GM12875 (cell line): ENCODE results near the gene WDR88.

Experiments
- H3K4me3 ChIP-seq: one replicate; pipeline ENCODE4 v1.5.1; 2011; ENCODE audit warnings: low read depth, low read length, control low read depth
- CTCF ChIP-seq: IDR thresholded peaks from 2 replicates; pipeline ENCODE4 v1.5.1; 2011; ENCODE audit warnings: low read depth, mild to moderate bottlenecking, control low read depth, inconsistent platforms, low read length, moderate library complexity, borderline replicate concordance; ENCODE audit not compliant: insufficient read depth

Gene WDR88

GRCh38 chr19:33167438-33167837 lies 35.5 kb downstream of the WDR88 start:
- no peak for TF ChIP-seq CTCF
- H3K4me3 ChIP-seq = no peak overlapping the region

- no peak overlapping the region for H3K4me3 ChIP-seq
- TF ChIP-seq CTCF = no peak
These were observed 36.6 kb downstream of the WDR88 start for GRCh38 chr19:33168528-33168927.

- no peak for TF ChIP-seq CTCF
- no peak overlapping the region for H3K4me3 ChIP-seq
These were observed 39.4 kb downstream of the WDR88 start for GRCh38 chr19:33171222-33171795.

- TF ChIP-seq CTCF = no peak
- H3K4me3 ChIP-seq = no peak overlapping the region
These were observed 40.0 kb downstream of the WDR88 start for GRCh38 chr19:33171916-33172359.

GRCh38 chr19:33174186-33174585 lies 42.3 kb downstream of the WDR88 start:
- no peak overlapping the region for H3K4me3 ChIP-seq
- no peak for TF ChIP-seq CTCF

GRCh38 chr19:33175156-33175782 lies 43.4 kb downstream of the WDR88 start:
- no peak for TF ChIP-seq CTCF

More at GRCh38 chr19:33175156-33175782, 43.4 kb downstream of the WDR88 start:
- no peak overlapping the region for H3K4me3 ChIP-seq
